Stimulated activated CD4-positive, alpha-beta T cell treated with anti-CD3 and anti-CD28 coated beads, Interleukin-2, amount 100 ng/mL, for 24 hours (primary cell): ENCODE measurements around the gene BOLA1.

Experiments used
- DNase-seq, 2 donors: peaks; one replicate each; pipeline ENCODE4 v3.0.0-alpha.2; 2020

Gene BOLA1

DNA sequence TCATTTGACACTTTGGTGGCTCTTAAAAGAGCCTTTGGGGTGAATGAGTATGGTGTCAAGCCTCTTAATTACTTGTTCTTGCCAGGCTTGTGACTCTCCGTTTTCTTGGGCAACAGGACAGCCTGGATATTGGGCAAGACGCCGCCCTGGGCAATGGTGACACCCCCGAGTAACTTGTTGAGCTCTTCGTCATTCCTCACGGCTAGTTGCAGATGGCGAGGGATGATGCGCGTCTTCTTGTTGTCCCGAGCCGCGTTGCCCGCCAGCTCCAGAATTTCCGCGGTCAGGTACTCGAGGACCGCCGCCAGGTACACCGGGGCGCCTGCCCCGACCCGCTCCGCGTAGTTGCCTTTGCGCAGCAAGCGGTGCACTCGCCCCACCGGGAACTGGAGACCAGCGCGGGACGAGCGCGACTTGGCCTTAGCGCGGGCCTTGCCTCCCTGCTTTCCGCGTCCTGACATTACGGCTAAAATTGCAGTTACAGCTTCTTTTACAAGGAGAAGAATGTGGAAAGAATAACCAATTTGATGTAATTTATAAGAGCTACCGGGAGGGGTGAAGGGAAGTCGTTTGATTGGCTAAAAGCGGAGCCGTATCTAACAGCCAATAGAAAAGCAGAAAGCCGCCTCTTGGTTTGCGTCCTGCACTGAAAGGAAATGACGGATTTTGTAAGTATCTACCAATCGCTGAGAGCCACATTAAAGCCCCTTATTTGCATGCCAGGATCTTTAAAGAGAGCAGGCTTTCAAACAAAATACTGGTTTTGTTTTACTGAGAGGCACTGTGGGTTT lies 11.7 kb upstream of the BOLA1 start:
- DNase-seq = peak; percentile 71

DNA sequence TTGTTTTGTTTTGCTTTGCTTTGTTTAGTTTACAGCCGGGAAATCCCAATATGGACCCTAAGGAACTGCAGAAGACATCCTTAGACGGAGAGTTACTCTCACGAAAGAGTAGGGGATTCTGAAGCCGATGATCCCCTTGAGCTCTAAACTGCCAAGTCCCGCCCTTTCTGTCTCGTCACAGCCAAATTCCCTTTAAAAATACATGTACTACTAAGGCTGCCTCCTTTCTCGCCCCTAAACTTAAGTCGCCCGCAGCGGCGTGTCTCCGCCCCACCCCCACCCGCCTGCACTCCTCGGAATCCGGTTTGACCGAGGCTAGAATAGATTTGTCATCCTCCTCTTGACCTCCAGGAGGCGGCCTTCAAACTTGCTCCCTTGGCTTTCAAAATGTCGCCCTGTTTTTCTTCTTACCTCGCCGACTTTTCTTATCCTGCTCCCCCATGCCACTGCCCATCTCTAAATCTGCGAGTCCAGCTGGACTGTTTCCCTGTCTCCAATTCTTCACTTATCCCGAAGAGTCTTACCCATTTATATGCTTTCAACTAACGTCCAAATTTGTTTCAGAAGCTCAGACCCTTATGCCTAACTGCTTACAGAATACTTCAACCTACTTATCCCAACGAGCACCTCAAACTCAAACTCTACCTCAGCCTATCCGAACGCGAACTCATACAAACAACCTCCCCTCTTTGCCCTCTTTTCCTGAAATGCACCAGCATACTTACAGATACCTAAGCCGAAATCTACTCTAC lies 10.9 kb upstream of the BOLA1 start:
- peak; percentile 79 to 85 for DNase-seq

DNA sequence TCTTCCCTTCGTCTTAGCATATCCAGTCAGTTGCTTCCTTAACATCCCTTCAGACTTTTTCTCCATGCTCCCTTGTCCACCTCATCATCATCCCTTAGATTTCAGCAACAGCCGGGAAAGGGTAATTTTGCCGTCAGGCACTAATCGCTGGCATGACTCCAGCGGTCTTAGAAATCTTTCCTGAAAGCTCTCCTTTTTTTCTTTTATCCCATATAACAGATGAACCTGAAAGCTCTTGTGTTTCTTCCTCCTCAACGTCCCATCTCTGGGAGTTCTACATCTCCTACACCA lies 10.4 kb upstream of the BOLA1 start:
- DNase-seq = no peak

DNA sequence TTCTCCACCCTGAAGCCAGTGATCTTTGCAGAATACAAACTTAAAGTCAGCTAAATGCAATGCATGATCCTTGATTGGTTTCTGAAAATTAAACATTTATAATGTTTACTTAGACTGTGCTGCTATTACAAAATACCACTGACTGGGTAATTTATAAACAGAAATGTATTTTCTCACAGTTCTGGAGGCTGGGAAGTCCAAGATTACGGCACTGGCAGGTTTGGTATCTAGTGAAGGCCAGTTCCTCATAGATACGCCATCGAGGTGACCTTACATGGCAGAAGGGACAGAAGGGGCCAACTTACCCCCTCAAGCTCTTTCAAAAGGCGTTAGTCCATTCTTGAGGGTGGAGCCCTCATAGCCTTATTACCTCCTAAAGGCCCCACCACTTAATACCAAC lies 2.8 kb upstream of the BOLA1 start:
- DNase-seq = no peak

DNA sequence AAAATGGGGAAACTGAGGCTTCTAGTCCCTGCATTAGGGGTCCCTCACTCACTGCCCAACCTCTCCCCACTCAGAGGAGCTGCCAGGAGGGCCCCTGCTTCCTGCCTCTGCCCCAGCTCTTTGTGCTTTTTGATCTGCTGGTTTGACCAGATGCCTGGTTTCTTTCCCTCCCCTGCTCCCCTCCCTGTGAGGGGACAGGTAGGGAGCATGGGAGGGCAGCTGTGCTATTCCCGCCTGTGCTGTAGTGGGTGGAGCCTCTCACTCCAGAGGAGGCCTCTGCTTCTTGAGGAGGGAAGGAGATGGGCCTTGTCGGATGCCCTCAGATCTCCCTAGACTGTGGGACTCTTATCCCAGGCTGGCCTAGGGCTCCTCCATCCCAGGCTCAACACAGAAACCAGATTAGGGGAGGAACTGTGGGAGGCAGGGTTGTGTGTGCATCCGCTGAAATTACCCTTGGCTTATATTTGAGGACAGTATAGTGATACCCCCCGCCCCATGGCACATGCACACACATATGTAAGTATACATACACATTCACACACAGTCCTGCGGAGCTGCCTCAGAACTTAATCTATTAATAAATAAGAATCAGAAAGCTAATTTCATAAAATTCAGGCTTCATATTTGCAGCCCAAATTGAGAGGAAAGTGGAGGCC lies 4.6 kb downstream of the BOLA1 start:
- DNase-seq = no peak

DNA sequence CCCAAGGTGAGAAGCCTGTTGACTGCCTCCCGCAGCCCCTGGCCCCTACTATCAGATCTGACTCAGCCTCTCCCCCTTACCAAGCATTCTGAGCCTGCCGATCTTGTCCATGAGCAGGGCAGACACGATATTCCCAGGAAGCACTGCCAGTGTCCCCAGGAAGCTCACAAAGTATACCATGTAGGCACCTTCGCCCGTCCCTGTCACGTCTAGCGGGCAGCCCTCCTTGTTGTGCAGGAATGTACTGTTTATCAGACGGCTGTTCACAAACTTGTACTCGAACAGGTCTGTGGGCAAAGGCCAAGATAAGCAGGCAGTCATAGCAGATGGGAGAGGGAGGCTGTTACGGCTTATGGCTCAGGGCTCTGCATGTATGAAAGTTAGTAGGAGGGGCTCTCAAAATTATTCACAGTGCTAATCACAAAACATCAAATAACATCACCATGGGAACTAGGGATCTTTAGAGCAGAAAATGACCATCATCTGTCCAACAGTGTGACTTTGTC lies 7.3 kb downstream of the BOLA1 start:
- DNase-seq = no peak

DNA sequence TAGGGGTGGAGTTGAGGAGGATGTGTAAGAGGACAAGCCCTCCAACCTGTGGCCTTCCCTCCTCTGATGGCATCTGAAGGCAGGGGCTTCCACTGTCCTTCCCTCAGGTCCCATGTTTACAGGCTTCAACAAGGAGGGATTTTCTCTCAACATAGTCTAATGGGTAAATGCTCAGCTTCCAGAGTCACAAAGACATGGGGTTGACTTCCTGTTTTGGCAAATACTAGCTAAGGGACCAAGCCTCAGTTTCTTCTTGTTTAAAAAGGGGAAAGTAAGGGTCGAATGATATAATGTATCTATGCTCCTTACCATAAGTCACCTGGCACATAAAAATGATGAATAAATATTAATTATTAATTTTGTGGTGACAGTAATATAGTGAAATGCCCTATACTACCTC lies 15.2 kb downstream of the BOLA1 start:
- no peak for DNase-seq

DNA sequence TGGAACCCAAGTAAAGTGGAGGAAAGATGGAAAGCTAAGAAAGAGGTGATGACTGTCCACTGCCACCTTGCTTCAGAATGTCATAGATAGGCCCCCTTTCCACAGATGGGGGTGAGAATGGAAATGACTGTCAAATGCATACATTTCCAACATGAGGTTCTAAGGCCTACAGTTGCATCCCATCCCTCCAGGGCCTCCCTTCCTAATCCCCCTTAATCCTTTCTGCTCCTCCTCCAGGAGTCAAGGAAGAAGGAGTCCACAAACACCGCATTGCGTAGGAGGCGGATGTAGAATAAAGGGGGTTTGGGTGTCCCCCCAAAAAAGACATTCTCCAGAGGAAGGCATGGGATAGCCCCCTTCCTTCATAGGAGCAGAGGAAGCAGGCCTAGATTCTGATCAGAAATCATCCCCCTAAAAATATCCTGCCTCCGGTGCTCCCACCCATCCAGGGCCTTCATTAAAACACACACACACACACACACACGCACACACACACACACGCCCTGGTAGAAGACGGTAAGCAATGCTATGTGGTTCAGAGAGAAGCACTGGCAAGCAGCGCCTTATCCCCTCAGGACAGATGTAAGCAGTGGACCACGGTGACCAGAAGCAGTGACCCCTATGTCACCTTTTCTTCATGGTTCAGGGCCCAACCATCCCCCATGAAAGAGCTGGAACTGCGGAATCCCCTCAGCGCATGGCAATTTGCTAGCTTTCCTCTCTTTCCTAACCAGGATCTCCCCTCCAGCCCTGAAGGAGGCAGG lies 16.2 kb downstream of the BOLA1 start:
- no peak for DNase-seq

DNA sequence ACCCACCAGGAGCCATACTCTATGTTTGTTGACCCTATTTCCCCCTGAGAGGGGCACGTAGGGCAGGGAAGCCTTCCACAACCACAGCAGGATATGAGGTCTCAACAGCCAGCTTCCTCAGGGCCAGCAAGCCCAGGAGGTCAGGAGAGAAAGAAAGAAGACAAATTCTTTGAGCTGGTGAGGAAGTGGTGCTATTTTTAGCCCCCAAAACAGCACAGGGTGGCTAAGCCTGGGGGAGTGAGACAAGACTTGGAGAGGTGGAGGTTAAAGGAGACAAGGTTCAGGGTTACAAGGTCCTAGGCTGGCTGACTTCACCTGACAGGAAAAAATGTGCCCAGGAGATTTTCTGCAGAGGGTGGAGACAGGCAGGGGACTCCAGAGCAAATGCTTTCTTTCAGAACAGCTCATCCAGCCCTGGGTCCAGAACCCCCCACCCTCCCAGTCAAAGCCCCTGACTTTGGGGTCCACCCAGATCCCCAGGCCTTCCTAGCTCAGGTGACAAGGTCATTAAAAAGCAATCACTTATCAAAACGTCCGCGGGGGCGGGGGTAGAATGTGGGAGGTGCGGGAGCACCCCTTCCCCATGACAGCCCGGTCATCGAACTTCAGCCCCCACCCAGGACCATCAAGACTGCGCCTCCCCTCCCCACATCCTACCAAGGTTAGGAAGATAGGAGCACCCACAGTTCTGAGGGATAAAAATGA lies 17.0 kb downstream of the BOLA1 start:
- no peak for DNase-seq

DNA sequence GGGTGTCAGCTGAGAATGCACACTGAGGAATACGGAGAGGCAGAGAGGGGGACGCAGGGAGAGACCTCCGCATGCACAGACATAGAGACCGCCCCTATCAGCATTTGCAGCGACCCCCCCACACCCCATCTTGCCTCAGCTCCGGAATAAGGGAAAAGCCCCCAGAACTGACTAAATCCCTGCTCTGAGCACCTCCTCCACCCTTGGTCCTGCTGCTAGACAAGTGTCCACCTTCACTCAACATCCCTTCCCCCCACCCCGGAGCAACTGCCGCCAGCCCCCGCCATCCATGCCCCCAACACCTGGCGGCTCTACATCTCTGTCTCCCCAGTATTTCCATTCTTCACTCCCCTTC lies 17.5 kb downstream of the BOLA1 start:
- no peak for DNase-seq

DNA sequence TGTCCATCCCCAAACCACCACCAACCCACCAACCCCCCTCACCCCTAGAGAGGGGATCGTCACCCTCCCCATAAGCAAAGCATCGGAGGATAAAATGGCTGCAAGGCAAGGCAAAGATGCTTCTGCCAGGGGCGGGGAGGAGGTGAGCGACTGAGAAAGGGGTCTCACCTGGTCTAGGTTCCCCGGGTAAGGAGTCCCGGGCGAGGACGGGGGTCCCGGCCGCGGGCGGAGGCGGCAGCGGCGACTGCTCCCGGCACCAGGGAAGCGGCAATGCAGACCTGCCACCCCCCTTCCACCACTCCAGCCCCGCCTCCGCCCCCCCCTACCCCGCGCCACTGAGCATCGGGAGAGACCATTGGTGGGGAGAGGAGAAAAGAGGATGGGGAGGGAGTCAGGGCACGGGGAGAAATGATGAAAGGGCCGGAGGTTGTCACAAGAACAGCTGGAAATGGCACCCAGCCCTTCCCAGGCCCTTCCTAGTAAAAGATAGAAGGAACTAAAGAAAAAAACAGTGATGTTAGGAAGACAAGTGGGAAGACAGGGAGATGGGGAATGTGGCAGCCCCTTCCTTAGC lies 18.3 kb downstream of the BOLA1 start, which contains the start of gene SV2A:
TSS of gene SV2A (minus strand) at position 274 of the 574 bp plus-strand sequence. CDS start 4,004 bp downstream, outside the sequence.
- peak; percentile 50 to 53 for DNase-seq

DNA sequence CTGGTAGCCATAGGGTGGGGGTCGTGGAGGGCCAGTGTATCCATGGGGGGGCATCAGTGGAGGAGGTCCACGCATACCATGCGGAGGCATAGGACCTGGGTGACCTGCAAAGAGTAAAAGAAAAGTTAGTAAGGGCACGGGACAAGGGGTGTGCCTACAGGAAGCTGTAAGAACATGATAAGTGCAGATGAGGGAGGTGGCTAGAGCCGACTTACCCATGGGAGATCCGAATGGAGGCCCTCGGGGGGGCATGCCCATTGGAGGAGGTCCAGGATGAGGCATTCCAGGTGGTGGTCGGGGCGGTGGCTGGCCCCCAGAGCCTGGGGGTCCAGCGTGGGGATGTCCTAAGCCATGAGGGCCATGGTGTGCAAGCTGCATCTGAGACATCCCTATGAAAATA lies 24.3 kb downstream of the BOLA1 start:
- no peak for DNase-seq

DNA sequence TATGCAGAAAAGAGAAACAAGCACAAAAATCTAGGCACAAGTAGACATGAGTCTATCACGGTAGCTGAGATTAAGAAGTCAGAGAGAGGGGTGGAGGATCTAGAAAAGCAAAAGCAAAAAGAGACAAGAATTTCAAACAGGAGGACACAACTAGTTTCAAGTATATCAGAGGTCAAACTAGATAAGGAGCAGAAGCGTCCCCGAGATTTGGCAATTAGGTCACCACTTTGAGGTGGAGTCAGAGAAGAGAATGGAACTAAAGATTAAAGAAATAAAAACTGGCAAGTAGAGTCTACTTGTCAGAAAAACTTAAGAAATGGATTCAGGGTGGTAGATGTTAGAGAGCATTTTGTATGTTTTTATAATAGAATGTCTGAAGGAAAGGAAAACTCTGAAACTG lies 26.0 kb downstream of the BOLA1 start:
- no peak for DNase-seq

DNA sequence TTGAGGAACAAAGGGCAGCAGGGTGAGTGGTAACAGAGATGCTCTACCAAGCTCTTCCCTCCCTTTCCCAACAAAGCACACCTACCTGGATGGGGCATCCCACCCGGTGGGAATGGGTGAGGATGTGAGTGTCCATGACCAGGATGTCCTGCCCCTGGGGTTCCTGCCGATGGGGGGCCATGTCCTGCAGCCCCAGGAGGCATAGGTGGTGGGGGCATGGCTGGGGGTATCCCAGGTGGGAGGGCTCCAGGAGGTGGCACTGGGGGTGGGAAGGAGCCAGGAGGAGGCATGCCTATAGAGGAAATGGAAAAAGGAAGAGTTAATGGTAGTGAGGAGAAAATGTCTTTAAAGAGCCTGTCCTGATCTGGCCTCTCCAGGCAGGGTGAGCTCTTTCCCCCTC lies 26.4 kb downstream of the BOLA1 start:
- no peak for DNase-seq

DNA sequence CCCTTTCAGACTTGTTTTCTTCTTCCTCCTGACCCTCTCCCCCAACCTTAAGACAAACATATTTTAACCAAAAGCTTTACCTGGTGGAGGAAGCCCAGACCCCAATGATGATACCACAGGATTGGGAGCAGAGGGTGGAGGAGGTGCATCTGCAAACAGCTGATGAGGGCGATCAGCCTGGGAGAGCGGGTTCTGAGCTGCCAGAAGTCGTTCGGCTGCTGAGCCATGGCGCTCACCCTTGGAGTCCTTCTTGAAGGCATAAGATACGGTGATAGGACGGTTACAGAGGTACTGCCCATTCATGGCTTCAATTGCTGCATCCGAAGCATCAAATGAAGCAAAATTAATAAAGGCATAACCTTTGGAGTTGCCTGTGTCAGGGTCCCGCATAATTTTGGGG lies 26.9 kb downstream of the BOLA1 start:
- no peak for DNase-seq

DNA sequence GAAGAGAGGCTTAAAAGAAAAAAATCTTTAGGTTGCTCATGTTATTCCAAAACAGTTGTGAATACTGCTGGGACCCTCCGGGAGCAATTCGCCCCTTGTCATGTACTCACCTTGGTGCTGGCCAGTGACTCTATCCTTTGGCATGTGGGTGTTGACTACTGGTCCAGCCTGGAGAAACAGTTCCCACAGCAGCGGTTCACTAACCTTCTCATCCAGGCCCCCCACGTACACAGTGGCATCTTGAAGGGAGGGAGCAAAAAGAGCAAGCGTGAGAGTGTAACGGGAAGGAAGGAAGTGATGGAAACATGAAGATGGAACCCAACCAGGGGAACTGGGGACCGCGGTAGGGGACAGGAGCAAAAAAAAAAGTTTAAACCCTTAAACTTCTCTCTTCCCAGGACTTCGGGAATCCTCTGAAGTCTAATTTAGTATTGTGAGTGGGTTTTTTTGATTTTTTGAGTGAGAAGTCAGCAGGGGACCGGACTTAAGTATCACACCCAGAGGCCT lies 27.7 kb downstream of the BOLA1 start:
- DNase-seq = no peak

DNA sequence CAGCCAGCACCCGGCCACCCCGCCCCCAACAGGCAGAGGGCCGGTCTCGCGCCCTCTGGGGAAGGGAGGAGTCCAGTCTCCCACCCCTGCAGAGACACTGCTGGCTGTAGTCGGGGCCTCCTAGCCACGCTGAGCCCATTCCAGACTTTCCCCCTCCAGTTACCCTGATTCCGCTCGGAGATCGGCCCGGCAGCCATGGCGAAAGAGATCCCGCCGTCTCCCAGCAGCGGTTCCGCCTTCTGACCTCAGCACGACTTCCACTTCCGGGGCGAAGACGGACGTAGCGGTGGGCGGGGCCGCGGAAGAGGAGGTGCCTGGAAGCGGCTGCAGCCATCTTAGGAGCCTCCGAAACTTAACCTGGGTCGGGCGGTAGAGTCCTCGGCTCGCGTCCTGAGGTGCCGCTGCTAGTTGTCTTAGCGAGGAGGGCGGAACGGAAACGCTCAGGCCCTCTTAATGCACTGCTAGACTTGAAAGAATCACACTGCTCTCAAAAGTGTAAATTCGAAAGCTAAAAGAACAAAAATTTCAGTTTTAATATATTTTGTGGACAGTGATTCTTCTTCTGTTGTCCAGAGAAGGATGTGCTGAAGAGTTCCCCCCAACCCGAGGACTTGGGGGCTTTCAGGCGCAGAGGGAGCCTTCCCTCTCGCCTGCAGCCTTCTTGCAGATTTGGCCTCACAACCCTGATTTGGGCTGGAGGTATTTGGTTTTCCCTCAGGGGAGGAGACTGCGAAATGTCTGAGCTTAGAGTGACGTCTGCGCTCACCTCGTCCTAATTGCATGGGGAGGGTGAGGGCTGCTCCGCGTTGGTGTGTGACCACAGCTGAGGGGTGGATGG lies 28.4 kb downstream of the BOLA1 start, which contains the start of gene SF3B4:
TSS of gene SF3B4 (minus strand) at position 241 of the 838 bp plus-strand sequence. CDS start at position 197, 44 bp downstream.
- peak; percentile 95 to 96 for DNase-seq

DNA sequence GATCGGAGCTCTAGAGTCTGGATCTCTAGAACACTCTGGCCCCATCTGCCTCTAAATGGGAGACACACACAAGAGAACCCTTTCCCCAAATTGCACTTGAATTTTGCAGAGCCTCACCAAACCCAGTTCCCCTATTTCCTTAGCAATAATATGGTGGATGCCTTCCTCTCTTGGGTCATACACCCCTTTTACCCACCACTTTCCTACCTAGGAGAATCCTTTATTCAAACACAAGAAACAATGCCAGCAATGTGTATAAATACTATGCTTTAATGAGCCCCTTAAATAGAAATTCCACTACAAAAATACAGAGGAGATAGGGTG lies 29.0 kb downstream of the BOLA1 start:
- DNase-seq = no peak

DNA sequence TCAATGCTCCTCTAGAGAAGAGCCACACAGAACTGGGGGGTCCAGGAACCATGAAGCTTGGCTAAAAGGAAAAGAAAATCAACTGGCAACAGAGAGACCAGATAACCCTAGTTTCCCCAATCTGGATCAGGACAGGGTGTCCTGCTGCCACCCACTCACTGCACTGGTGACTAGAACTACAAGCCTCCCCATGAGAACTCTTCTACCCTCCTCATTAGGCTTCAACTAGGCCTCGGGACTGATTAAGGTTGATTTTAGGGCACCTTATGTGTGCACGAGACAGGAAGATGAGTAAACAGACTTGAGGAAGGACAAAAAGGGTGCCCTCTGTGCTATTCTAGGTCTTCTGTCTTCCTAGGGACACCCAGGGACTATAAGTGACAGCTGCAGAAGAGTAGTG lies 30.5 kb downstream of the BOLA1 start:
- DNase-seq = no peak

DNA sequence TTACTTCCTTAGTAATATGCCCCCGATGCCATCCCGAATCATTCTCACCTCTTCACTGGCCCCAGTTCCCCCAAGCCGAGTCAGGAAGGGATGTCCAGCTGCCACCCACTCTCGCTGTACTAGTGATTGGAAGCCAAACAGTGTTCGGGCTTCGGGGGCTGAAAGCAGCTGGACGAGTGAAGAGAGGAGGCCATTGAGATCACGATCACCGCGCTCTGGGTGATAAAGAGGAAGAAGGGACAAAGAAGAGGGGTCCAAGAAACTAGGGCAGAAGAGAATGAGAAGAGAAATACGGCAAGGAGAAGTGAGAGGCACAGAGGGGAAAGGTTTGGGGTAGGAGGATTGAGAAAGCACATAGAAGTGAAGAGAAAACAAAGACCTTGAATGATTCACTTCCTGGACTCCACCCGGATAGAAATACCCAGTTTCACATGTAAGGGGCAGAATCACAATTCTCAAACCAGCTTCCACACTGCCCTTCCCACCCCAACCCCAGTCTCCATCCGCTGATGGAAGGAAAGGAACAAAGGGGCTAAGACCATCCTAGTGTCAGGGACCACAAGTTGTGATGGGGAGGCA lies 31.9 kb downstream of the BOLA1 start:
- DNase-seq = no peak

DNA sequence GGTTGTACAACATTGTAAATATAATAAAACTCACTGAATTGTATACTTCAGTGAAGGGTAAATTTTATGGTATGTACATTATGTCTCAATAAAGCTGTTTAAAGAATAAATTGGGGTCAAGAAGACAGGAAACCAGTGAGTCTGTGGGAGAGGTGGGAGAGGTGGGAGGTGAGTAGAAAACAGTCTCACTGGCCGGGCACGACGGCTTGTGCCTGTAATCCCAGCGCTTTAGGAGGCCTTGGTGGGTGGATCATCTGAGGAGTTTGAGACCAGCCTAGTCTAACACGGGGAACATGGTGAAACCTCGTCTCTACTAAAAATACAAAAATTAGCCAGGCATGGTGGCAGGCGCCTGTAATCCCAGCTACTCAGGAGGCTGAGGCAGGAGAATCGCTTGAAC lies 33.1 kb downstream of the BOLA1 start:
- DNase-seq = no peak
